Measurements from ENCODE around the gene ELOVL2. TPM values are rescaled to one million over a fixed set of nuclear protein-coding genes. Genes with fewer than 3 reads are reported as not detected.

Gene ELOVL2
- total RNA-seq, 2 donors from 2014 or later = 0.86 to 1.6 TPM

- no peak overlapping the region for H3K27ac ChIP-seq
Measured at GRCh38 chr6:11021003-11021402, 23.1 kb downstream of the ELOVL2 start.

DNA sequence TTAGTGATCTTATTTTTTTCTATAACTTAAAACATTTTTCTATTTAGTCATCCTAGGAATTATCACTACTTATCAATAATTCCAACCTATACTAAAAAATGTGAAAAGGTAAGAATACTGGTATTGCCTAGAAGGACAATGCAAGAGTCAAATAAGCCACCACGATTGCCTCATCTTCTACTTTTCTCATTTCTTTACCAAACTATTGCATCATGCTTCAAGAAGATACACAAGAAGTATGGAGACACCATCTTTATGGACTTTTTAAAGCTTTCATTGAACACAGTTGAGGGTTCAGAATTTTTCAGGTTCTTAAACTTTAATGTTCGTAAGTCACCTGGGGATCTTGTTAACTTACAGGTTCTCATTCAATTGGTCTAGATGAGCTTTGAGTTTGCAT is 25.9 kb downstream of the ELOVL2 start:
- H3K36me3 ChIP-seq = no peaks in the 10 kb centered on the region
- no peak for DNase-seq (ENCODE audit: low spot score)
- peaks cover 0 to 23% of the 10 kb centered on the region in 2 donors for H3K4me1 ChIP-seq
- no peak overlapping the region for H3K4me3 ChIP-seq
- H3K27me3 ChIP-seq = no peaks in the 10 kb centered on the region
- no peak overlapping the region for H3K27ac ChIP-seq
- no peak for TF ChIP-seq CTCF (IDR thresholded peaks at IDR 0.05)
- no peaks in the 10 kb centered on the region for H3K9me3 ChIP-seq

More at GRCh38 chr6:11021003-11021402, 23.1 kb downstream of the ELOVL2 start:
- TF ChIP-seq CTCF (IDR thresholded peaks at IDR 0.05) = no peak
- Histone ChIP-seq H3K4me1 (peaks cover 0 to 28% of the 10 kb centered on the region in 2 donors), H3K4me3 (no peak overlapping the region), H3K27me3 (no peaks in the 10 kb centered on the region), H3K9me3 (no peaks in the 10 kb centered on the region), H3K36me3 (no peaks in the 10 kb centered on the region)
- DNase-seq (ENCODE audit: low spot score) = no peak

DNA sequence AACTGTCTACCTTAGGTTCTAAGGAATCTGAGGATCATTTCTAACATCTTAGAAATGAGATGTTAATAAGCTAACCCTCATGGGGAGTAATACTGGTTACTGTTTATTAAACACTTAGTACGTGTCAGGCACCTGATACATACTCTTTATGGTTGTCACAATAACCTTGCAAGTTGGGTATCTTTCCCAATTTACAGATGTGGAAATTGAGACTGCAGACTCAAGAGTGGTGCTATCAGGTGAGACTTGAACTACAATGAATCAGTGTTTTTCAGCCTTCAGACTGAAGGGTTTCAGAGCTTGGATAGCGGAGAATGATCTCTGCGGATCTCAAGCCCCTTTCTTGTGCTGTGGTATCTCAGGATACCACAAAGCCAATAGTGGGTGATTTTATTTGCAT is 27.0 kb downstream of the ELOVL2 start:
- DNase-seq (ENCODE audit: low spot score) = no peak
- H3K4me1 ChIP-seq = peaks cover 0 to 16% of the 10 kb centered on the region in 2 donors
- no peak for TF ChIP-seq CTCF (IDR thresholded peaks at IDR 0.05)

GRCh38 chr6:11016452-11016851 is 27.7 kb downstream of the ELOVL2 start:
- peaks cover 0 to 10% of the 10 kb centered on the region in 2 donors for H3K4me1 ChIP-seq
- TF ChIP-seq CTCF (IDR thresholded peaks at IDR 0.05) = no peak
- H3K9me3 ChIP-seq = no peaks in the 10 kb centered on the region
- H3K4me3 ChIP-seq = no peak overlapping the region
- H3K36me3 ChIP-seq = no peaks in the 10 kb centered on the region
- H3K27ac ChIP-seq = no peak overlapping the region
- no peaks in the 10 kb centered on the region for H3K27me3 ChIP-seq
- DNase-seq (ENCODE audit: low spot score) = no peak

More for the DNA sequence above, 27.0 kb downstream of the ELOVL2 start:
- no peaks in the 10 kb centered on the region for H3K9me3 ChIP-seq
- no peak overlapping the region for H3K4me3 ChIP-seq
- no peak overlapping the region for H3K27ac ChIP-seq
- no peaks in the 10 kb centered on the region for H3K27me3 ChIP-seq
- H3K36me3 ChIP-seq = no peaks in the 10 kb centered on the region

DNA sequence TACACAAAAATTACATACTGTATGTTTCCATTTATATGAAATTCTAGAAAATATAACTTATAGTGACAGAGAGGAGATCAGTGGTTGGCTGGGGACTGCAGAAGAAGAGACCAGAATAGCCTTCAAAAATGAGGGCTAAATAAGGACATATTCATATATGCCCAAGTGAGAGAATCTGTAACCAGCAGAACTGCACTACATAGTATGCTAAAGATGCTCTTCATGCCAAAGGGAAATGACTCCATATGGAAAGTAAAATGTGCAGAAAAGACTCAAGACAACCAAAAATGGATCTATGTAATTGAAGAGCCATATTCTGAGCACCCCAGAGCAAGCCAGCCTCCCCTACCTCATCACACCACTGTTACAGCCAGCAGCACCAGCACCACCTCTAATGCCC is 29.0 kb downstream of the ELOVL2 start:
- Histone ChIP-seq H3K27me3 (no peaks in the 10 kb centered on the region), H3K27ac (no peak overlapping the region), H3K4me1 (no peaks in the 10 kb centered on the region), H3K4me3 (no peak overlapping the region), H3K9me3 (no peaks in the 10 kb centered on the region), H3K36me3 (no peaks in the 10 kb centered on the region)
- no peak for DNase-seq (ENCODE audit: low spot score)
- TF ChIP-seq CTCF (IDR thresholded peaks at IDR 0.05) = no peak

- Histone ChIP-seq H3K27ac (no peak overlapping the region), H3K4me1 (peaks cover 0 to 3% of the 10 kb centered on the region in 2 donors), H3K9me3 (no peaks in the 10 kb centered on the region), H3K36me3 (no peaks in the 10 kb centered on the region), H3K4me3 (no peak overlapping the region), H3K27me3 (no peaks in the 10 kb centered on the region)
- no peak for TF ChIP-seq CTCF (IDR thresholded peaks at IDR 0.05)
- no peak for DNase-seq (ENCODE audit: low spot score)
Measured at GRCh38 chr6:11013721-11014070, 30.4 kb downstream of the ELOVL2 start.

All from right atrium auricular region (tissue), 2 donors.